Hepatocyte (in vitro differentiated cells): ENCODE results near the gene OPCML. TPM values are rescaled to one million over a fixed set of nuclear protein-coding genes. Genes with fewer than 3 reads are reported as not detected.

ENCODE experiments used
- DNase-seq: peaks from one replicate; pipeline ENCODE4 v3.0.0-alpha.2; 2016; ENCODE audit warnings: low spot score
- H2AFZ ChIP-seq: fragments of 200-600 bp; sonication (generic); 2 replicates; pipeline ENCODE4 v1.6.0; 2016; ENCODE audit warnings: antibody characterized with exemption, mild to moderate bottlenecking
- H3K27ac ChIP-seq: fragments of 200-600 bp; sonication (generic); 2 replicates; pipeline ENCODE4 v1.5.1; 2016; ENCODE audit warnings: mild to moderate bottlenecking
- H3K27me3 ChIP-seq: fragments of 200-600 bp; sonication (generic); 2 replicates; pipeline ENCODE4 v1.6.1; 2016
- H3K36me3 ChIP-seq: fragments of 200-600 bp; sonication (generic); replicated peaks from 2 replicates; pipeline ENCODE4 v1.5.1; 2016; ENCODE audit warnings: low read depth; ENCODE audit not compliant: insufficient read depth
- H3K4me1 ChIP-seq: fragments of 200-600 bp; sonication (generic); 2 replicates; pipeline ENCODE4 v1.5.1; 2016; ENCODE audit warnings: mild to moderate bottlenecking, moderate library complexity; ENCODE audit not compliant: insufficient read depth
- H3K4me2 ChIP-seq: fragments of 200-600 bp; sonication (generic); 2 replicates; pipeline ENCODE4 v1.6.0; 2016
- H3K4me3 ChIP-seq: fragments of 200-600 bp; sonication (generic); 2 replicates; pipeline ENCODE4 v1.5.1; 2016; ENCODE audit warnings: mild to moderate bottlenecking
- H3K79me2 ChIP-seq: fragments of 200-600 bp; sonication (generic); 2 replicates; pipeline ENCODE4 v1.6.0; 2017; ENCODE audit warnings: mild to moderate bottlenecking
- H3K9me2 ChIP-seq: fragments of 200-600 bp; sonication (generic); replicated peaks from 2 replicates; pipeline ENCODE4 v1.6.0; 2017; ENCODE audit warnings: mild to moderate bottlenecking; ENCODE audit not compliant: insufficient read depth
- H3K9me3 ChIP-seq: fragments of 200-600 bp; sonication (generic); 2 replicates; pipeline ENCODE4 v1.5.1; 2016; ENCODE audit warnings: low read depth, mild to moderate bottlenecking
- H4K20me1 ChIP-seq: fragments of 200-600 bp; sonication (generic); 2 replicates; pipeline ENCODE4 v1.6.0; 2016; ENCODE audit warnings: mild to moderate bottlenecking; ENCODE audit not compliant: insufficient read depth, poor library complexity, severe bottlenecking
- CTCF ChIP-seq: fragments of 200-600 bp; sonication (generic); IDR thresholded peaks from 2 replicates; pipeline ENCODE4 v1.5.1; 2016; ENCODE audit warnings: antibody characterized with exemption, mild to moderate bottlenecking; ENCODE audit not compliant: poor library complexity
- EZH2 ChIP-seq: fragments of 200-600 bp; sonication (generic); IDR thresholded peaks from 2 replicates; pipeline ENCODE4 v1.6.1; 2016; ENCODE audit warnings: antibody characterized with exemption, mild to moderate bottlenecking, borderline replicate concordance
- EZH2phosphoT487 ChIP-seq: fragments of 200-600 bp; sonication (generic); IDR thresholded peaks from one replicate; pipeline ENCODE4 v1.6.1; 2018; ENCODE audit warnings: antibody characterized with exemption, mild to moderate bottlenecking, low read depth, moderate library complexity; ENCODE audit not compliant: unreplicated experiment, severe bottlenecking
- WGBS: methylation state at CpG from one replicate; pipeline ENCODE4 v1.1.6; 2016; ENCODE audit warnings: low lambda C conversion rate; ENCODE audit errors: missing lambda C conversion rate; 5-methylcytosine and 5-hydroxymethylcytosine counted together
- polyA plus RNA-seq: library from polyadenylated mRNA; unstranded; fragments of >200 nt; fragmentation: Nextera tagmentation; extraction: Ambion mirVana; gene quantifications from 2 replicates; pipeline ENCODE4 v1.2.1, GENCODE V29; 2016
- total RNA-seq: library from RNA; depleted of rRNA; stranded (reverse); fragments of >200 nt; gene quantifications from 2 replicates; pipeline ENCODE4 v1.2.3, GENCODE V29; 2014

Gene OPCML
- total and polyA plus RNA-seq, 2 experiments from 2014 or later: 0.37 to 0.98 TPM

- DNase-seq: no peak
- Histone ChIP-seq H3K9me3 (no peaks in the 10 kb centered on the region), H2AFZ (no peak overlapping the region), H3K36me3 (no peaks in the 10 kb centered on the region), H3K27ac (no peak overlapping the region), H3K4me3 (no peak overlapping the region), H3K79me2 (no peaks in the 10 kb centered on the region), H3K27me3 (no peaks in the 10 kb centered on the region), H3K4me1 (no peaks in the 10 kb centered on the region), H4K20me1 (no peaks in the 10 kb centered on the region), H3K4me2 (no peak overlapping the region), H3K9me2 (no peaks in the 10 kb centered on the region)
- TF ChIP-seq EZH2phosphoT487: no peak
- no peak for TF ChIP-seq EZH2
- no peak for TF ChIP-seq CTCF
- 72% methylated on average over 7 of the region's 7 CpGs for WGBS
Observed at GRCh38 chr11:132549001-132549400, 983.3 kb downstream of the OPCML start.

- Histone ChIP-seq H3K27ac (no peak overlapping the region), H3K27me3 (no peaks in the 10 kb centered on the region), H4K20me1 (no peaks in the 10 kb centered on the region), H3K36me3 (no peaks in the 10 kb centered on the region), H3K4me2 (no peak overlapping the region), H3K79me2 (no peaks in the 10 kb centered on the region), H2AFZ (no peak overlapping the region), H3K4me3 (no peak overlapping the region), H3K4me1 (no peaks in the 10 kb centered on the region), H3K9me2 (no peaks in the 10 kb centered on the region), H3K9me3 (no peaks in the 10 kb centered on the region)
- no peak for DNase-seq
- TF ChIP-seq EZH2: no peak
- TF ChIP-seq CTCF: no peak
- TF ChIP-seq EZH2phosphoT487: no peak
- WGBS: 76% methylated on average over 5 of the region's 5 CpGs
Observed at GRCh38 chr11:132544007-132544406, 988.3 kb downstream of the OPCML start.

- whole genome bisulfite sequencing: 95% methylated on average over 2 of the region's 2 CpGs
- Histone ChIP-seq H3K4me2 (no peak overlapping the region), H3K36me3 (no peaks in the 10 kb centered on the region), H2AFZ (no peak overlapping the region), H3K27ac (no peak overlapping the region), H3K4me3 (no peak overlapping the region), H4K20me1 (no peaks in the 10 kb centered on the region), H3K9me2 (no peaks in the 10 kb centered on the region), H3K9me3 (no peaks in the 10 kb centered on the region), H3K27me3 (no peaks in the 10 kb centered on the region), H3K79me2 (no peaks in the 10 kb centered on the region), H3K4me1 (no peaks in the 10 kb centered on the region)
- DNase-seq: no peak
- TF ChIP-seq CTCF (no peak), EZH2 (no peak)
Observed at GRCh38 chr11:132541794-132542193, 990.5 kb downstream of the OPCML start.

- Histone ChIP-seq H3K27ac (no peak overlapping the region), H2AFZ (no peak overlapping the region), H3K9me3 (no peaks in the 10 kb centered on the region), H3K4me2 (no peak overlapping the region), H3K4me3 (no peak overlapping the region), H3K27me3 (no peaks in the 10 kb centered on the region), H4K20me1 (no peaks in the 10 kb centered on the region), H3K79me2 (no peaks in the 10 kb centered on the region), H3K36me3 (no peaks in the 10 kb centered on the region), H3K9me2 (no peaks in the 10 kb centered on the region), H3K4me1 (no peaks in the 10 kb centered on the region)
- no peak for TF ChIP-seq EZH2
- TF ChIP-seq CTCF: no peak
- no peak for TF ChIP-seq EZH2phosphoT487
- 66% methylated on average over 2 of the region's 2 CpGs for WGBS
- DNase-seq: no peak
Observed at GRCh38 chr11:132540581-132540980, 991.7 kb downstream of the OPCML start.
